AML-193 (cell line): ENCODE results near the gene TLCD5.

Experiments
- DNase-seq, 2 experiments: peaks; one replicate each; lab custom pipeline; 2025; lab: John Stamatoyannopoulos, UW

The TLCD5 gene

DNA sequence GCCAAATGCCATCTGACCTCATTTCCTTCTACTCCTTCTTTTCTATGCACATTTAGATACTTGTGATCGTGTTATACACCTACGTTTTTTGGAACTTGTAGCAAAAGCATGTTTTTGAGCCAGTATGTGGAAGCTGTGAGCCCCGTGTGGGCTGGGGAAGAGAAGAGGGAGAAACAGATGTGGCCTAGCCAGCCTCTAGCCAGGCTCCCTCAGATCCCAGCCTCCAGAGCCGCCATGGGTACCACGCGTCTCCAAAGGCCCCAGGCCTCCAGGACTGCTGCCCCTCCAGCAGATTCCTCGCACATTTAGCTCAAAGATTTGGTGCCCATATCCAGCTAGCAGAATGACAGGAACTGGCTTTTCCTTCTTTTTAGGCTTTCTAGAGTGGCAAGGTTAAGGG is 17.0 kb upstream of the TLCD5 start:
- no peak for DNase-seq

DNA sequence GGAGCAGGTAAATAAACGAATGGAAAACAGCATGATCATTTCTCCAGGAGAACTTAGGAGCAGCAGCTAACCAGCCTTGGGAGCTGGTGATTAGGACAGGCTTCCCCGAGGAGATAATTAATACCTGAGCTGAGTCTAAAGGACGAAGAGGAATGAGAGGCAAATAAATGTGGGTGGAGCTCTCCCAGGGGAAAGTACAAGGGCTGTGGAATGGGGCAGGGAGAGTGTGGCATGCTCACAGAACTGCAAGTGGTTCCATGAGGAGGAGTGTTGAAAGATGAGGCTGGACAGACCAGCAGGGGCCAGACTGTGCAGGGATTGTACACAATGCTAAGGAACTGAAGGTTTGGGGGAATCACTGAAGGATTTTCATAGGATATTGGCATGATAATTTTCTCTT is 14.2 kb upstream of the TLCD5 start:
- DNase-seq, result no peak

DNA sequence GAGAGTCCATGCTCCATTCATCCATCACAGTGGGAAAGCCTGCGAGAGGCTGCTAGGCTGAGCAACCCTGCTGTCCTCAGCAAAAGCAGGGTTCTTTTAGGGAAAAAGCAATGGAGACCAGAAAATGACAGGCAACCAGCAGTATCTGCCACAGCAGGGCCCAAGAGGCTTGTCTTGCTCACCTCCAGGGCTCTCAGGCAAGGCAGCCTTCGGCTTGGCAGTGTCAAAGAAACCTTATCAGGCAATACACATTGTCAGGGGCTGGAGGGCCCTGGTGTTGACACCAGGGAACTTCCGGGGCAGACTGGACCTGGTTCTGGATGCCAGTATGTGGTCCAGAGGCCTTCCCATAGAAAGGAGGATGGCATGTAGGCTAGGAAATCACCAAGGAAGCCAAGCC is 10.2 kb upstream of the TLCD5 start:
- no peak for DNase-seq

DNA sequence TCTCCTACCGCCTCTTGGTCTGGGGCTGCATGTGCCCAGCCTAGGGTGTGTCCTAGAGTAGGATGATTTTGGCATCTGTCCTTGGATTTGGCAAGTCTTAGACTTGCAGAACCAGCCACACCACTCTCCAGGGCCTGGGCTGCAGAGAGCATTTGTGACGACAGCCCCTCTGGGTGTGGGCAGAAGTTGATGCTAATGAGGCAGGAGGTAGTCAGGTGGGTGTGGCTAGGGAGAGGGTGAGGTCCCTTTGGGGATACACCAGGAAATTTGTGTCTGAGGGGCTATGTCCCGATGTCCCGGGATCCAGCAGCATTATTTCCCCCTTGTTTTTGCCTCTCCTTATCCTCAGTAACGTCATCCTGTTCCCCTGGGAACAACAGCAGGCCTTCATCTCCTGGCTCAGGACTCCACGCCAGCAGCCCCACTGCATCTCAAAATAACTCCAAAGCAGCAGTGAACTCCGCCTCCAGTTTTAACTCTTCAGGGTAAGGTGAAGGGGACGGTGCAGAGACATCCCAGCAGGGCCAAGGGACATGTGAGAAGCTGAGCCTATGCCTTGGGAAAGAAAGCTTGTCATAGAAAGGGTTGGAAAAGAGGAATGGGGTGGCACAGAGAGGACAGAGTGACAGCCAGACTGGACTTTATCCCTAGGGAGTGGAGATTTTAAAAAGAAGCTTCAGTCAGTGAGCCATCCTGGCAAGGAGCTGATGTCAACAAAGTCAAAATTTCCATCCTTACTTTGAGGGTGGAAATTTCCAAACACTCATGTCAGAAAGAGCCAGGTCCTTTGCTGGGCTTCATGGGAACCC is 8.0 kb upstream of the TLCD5 start:
- no peak for DNase-seq

DNA sequence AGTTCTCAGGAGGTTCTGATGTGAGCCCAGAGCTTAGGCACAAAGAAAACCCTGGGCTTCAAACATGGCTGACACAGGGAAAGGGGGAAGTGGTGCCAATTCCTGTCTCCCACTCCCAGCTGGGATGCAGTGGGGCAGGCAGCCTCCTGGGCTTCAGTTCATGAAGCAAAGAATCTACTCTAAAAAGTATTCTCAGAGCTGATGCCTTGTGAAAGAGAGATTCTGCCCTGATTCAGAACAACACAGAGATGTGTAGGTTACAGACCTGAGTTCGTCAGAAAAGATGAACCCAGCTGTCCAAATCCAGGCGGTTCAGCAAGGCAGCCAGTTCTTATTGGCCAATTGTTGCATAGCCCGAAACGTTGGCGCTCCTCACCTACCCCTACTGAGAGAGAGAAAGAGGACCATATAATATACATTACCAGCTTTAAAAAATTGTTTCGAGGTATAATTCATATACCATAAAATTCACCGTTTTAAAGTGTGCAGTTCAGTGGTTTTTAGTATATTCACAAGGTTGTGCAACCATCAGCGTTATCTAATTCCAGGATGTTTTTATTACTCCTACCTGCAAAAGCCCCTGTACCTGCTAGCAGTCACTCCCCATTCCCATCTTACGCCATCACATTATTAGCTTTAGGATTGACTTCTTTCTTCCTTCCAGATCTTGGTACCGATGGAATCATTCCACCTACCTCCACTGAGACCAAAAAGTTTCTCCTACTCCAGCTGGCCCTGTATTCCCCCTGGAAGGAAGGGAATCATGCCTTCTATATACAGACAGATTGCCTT is 7.2 kb upstream of the TLCD5 start:
- DNase-seq, result no peak

DNA sequence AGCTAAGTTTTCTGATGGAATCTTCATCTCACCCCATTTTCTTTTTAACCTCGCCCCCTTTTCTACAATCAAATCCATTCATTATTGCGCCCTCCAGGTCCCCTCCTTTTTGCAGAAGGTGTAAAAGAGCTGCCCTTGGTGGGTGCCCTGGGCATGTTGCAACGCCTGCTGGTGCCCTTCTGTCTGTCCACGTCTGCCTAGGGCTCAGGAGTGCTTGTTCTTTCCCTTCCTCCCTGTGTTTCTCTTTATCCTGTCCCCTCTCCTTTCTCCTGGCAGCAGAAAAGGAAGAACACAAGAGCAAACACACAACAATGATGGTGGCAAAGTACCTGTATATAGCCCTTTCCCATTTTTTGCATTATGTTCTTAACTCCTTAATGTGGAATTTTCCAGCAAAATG is 6.2 kb upstream of the TLCD5 start:
- no peak for DNase-seq

DNA sequence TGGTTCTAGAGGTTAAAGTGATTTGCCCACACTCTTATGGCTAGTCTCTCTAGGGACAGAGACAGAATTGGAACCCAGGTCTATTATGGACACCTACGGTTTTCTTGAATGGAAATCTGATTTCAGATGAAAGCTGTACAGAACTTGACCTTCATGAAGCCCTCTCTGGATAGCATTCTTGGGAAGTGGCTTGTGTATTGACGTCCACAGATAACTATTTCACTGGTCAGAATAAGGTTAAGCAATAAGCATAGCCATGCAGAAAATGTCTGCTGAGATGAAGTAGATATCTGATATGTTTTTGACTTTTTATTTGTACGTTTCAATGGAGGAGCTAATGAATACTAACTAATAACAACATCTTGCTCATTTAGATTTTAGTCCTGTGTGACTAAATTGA is 1.1 kb downstream of the TLCD5 start:
- DNase-seq, result no peak

DNA sequence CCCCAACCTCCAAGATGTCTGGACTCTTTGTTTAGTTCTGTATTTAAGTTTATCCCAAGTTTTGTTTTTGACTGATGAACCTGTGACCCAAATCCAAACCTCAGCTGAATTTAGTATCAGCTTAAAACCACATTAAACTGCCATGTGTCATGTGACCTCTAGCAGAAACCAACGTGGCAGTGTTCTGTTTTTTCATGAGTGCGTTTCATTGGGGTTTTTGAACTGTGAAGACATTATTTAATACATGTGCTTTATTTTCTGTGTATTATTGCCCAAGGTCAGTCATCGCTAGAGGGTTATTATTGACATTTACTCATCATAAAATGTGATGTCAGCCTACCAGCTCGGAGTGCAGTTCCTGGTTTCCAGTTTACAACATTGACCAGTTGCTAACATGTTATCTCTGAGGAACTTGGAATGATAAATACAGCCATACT is 1.8 kb downstream of the TLCD5 start:
- no peak for DNase-seq

DNA sequence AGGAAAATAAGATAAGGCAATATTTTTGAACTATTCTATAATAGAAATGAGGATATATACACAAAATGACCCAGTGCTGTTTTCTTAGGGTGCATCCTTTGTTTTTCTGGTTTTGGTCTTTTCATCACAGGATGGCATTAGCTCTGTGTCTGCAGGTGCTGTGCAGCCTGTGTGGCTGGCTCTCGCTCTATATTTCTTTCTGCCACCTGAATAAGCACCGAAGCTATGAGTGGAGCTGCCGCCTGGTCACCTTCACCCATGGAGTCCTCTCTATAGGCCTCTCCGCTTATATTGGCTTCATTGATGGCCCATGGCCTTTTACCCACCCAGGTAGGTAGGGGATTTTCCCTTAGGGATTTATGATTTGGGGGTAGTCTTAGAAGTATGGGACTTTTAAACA is 2.2 kb downstream of the TLCD5 start:
- no peak for DNase-seq

DNA sequence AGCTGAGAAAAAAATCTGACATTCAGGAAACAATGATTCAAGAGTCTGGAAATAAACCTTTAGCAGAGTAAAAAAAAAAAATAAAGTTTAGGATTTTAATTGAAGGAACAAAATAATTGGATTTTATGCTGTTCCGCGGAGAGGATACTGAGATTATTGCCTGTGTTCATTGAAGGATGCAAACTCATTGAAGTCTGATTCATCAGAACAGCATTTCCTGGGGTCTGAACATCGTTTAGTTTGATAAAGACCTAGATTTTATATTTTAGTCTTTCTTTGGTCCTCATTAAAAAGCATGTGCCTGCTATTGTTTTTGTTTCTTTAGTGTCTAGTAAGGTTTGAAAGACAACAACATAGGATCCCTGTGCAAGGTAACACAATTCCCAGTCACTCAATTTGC is 4.5 kb downstream of the TLCD5 start:
- DNase-seq, result no peak

DNA sequence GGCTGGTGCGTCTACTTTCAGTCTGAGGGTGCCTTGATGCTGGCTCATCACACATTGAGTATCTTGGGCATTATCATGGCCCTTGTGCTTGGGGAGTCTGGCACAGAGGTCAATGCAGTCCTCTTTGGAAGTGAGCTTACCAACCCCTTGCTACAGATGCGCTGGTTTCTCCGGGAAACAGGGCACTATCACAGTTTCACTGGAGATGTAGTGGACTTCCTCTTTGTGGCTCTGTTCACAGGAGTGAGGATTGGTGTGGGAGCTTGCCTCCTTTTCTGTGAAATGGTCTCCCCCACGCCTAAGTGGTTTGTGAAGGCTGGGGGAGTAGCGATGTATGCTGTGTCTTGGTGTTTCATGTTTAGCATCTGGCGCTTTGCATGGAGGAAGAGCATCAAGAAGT is 4.9 kb downstream of the TLCD5 start:
- no peak for DNase-seq

DNA sequence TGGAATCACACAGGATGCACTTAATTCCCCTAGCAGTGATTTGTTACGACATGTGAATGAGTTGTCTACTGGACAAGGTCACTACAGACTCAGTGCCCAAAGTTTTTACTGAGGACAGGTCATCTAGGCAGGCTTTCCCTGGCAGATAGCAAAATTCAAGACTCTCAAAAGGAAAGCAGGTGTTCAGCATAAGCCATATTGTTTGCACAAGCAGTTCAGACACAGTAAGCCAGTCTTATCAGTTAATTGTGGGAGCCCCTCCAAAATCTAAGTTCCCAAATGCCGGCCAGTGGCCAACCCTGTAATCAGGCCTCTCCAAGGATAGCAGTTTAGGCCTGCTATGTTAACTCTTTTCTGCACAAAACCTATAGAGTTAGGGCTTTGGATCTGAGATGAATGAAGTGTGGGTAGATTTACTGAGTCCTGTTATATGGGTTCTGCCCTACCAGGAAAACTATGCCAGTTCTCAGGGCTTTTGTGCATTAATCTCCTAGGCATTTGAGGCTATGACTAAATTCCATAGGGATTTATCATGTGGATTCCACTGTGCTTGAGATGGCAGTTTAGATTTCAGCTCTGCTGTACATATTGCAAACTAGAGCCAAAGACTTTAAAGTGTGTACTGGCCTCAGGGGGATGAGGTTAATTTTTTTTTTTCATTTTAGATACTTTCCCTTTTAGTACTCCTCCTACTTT is 6.3 kb downstream of the TLCD5 start:
- no peak for DNase-seq

DNA sequence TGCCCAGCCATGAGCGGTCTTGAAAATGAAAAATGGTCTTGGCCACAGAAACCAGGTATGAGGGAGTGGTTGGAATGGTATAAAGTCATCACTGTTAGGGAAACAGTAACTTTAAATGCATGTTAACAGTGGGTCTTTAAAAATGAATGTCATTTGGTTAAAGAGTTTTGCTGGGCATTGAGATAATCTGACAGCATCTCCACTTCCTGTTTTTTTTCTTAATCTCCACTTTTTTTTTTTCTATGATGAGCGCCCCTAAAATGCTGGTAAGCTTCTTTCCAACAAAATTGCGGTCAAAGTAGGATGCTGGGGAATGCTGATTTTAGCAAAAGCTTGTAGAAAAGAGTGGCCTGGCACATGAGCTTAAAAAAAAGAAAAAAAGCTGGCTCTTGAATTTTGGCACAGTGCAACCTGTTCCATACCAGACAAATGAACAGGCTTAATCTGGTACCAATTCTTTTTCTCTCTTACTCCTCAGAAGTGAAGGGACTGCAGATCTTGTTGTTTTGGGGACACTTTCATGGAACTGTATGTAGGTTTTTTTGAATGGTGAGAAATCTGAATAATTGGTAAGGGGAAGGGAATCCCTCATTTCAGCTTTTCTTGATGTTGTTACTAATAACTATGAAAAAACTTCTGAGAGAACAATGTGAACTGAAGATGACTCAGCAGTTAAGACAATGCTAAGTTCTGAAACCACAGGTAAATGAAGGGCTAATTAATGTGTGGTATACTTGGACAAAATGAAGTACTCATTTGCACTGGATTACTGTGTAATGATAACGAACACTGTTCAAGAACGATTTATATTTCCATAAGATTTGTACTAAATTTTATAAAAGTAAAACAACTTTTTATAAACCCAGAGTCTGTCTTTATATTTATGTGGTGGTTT is 8.0 kb downstream of the TLCD5 start:
- DNase-seq, result no peak

DNA sequence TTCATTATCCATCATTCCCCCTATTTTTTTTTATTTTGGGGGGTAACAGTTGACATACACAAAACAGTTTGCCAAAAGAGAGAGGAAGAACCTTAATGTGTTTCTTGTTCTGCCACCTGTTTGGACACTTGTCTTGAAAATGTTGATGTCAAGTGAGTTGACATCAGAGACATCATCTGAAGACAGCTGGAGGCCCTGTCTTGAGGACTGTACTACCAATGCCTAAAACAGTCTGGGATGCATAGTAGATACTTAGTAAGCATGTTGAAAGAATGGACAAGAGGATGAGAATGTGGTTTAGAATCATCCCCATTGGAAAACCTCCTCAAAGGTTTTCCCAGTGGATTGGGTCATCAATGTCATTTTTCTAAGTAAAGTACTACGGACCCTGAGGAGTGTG is 8.7 kb downstream of the TLCD5 start:
- no peak for DNase-seq

DNA sequence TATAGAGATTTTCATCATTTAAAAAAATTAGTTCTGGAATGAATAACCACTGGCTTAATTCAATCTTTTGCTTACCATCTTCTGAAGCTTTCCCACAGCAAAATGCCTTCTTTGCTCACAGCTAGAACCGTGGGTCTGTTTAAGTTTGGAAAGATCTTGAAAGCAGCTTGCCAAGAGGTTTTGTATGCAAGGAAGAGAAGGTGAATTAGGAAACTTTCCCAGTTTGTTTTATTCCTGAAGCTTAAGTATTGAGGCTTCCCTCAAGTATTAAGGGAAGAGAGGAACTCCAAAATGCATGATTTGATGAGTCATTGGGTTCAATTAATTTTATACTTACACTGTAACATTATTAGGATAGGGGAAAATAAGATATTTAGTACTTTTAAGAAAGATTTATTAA is 9.2 kb downstream of the TLCD5 start:
- no peak for DNase-seq

DNA sequence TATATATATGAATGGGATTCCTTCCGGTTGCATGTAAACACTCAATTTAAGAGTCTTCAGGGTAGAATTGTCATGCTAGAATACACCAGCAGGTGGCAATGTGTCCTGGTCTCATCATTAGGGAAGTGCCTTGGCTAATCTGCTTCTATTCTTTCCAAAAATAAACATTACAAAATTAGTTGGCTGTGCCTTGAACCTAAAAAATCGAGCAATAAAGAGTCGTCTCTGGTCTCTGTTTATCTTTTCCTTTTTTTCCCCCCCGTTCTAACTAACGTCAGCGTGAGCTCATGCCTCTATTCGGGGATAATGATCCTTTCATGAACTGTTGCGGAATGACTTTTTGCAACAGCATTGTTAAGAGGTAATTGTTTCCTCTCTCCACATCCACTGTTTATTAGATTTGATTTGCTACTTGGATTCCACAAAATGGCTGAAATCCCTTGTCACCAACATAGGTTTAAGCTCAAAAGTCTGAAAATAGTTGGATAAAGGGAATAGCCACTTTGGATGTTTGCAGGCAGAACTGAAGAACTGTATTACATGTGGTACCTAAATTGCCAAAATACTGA is 9.9 kb downstream of the TLCD5 start:
- peak; percentile 65 to 76 for DNase-seq

DNA sequence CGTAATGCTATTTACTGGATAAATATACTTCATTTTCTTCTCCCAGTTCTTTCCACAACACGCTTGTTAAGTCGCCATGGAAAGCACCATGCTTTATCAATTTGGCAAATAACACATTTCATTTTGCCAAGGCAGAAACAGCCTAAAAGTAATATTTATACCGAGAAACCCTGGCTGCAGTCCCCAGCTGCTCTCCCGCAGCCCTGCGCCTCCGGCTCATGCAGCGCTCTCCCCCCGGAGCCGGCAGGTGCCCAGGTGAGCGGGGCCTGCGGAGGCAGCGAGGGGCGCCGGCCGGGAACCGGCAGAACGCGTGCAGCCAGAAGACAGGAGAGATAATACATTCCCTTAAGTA is 10.4 kb downstream of the TLCD5 start:
- DNase-seq, result no peak

DNA sequence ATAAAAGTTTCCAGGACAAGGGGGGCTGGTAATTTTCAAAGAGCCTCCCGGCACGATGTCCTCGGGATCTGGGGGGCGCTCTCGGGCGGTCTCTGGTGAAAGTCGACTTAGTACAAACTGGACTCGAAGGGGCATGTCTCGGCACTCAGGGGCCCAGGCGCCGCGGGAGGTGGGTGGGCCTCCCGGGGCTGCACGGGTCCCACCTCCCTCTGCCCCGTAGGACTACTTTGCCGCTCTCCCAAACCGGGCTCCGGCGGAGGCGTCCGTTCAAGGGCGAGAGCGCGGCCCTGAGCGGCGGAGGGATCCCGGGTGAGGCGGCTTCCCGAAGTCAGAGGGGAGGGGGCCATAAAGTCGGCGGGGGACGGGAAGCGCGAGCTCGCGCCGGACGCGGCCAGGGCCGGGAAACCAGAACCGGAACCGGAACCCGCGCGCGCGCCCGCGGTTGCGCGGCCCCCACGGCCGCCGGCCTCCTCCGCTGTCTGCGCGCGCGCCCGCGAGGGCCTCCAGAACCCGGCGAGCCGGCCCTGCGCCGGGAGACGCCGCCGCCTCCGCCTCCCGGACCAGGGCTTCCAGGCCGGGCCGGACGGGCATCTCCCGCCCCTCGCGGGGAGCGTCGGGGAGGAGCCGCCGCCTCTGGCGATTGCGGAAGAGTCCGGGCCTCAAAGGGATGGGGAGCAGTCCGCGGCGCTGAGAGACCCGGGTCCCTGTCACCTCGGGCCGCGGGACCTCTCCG is 11.0 kb downstream of the TLCD5 start, which contains the start of gene ARHGEF12:
Gene ARHGEF12 (plus strand): TSS at position 506 of the 733 bp plus-strand sequence. CDS start 831 bp downstream, outside the sequence.
- no peak for DNase-seq

DNA sequence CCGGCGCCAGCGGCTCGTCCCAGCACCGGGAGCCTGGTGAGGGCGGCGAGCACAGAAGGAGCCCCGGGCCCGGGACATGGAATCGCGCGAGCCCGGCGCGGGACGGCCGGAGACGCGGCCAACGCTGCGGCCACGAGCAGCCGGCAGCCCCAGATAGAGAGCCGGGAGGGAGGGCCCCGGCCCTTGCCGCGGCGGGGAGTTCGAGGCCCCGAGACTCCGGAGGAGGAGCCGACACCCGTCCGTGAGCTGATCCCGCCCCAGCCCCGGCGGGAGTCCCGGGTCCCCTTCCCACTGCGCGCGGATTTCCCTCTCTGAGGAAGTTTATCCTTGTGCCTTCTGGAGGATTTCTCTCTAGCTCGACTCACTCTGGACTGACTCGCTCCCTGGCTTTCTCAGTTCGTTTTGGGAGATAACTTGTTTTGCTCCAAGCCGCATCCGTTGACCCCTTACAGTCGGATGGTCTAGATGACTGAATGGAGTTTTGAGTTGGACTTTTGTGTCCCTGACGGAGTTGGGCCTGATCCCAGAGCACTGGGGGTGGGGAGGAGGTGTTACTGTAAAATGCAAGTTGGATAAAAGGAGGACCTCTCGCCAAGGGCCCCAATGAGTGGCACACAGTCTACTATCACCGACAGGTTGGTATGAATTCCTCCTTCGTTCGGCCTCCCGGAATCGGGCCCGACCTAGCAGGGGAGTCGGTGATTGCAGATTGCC is 11.7 kb downstream of the TLCD5 start:
- DNase-seq, result no peak
